HG03432 (cell line): ENCODE results near the gene GALR3.

Experiments used
- ATAC-seq: cut with Tn5 transposase; IDR thresholded peaks from one replicate; pipeline ENCODE4 v1.9.1; 2021; ENCODE audit warnings: mild to moderate bottlenecking, moderate library complexity; ENCODE audit not compliant: unreplicated experiment

Gene GALR3

DNA sequence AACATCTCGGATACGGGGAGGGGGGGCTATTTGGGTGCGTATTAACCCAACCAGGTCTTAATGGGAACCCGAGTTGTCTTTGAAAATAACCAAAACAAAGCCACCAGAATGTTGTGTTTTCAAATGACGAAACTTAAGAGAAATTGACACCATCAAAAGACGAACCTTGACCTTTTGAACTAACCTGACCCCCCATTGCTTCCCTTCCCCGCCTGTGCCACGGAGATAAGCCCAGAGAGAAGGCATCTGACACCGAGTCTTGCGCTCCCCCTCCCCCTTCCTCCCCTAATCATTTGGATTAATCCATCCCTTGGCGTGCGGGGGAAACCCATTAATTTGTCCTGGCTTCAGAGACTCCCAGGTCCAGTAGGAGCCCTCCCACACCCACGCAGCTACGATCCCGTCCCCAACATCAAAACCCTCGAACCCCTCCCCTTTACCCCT is 20.0 kb upstream of the GALR3 start:
- ATAC-seq = no peak

DNA sequence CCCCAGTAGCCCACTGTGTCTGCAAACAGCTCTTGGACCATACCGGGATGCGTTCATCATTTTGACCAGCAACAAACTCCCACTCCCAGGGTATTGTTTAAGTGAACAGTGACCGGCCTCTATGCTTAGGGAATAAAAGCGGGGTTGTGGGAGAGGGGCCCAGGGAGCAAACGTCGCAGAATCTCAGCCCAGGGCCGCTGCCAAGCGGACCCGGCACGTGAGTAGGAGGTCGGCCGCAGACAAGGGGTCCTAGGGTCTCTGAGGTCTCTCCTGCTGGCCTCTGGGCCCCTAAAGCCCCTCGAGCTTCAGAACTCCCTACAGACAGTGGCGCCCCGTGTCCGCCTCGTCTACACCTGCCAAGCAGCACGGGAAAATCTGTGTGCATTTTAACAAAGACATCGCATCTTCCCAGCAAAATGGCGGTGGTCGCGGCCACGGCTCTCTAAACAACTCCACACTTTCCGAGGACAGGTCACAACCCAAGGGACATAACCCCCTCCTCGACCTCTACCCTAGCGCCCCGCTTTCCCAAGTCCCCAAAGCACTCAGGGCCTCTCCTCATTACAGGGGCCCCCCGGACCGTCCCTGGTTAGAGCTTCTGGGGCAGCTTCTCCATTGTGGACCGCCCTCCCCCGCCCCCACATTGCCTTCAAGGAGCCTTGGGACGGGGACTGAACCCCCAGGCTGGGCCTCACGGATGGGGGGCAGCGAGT is 19.4 kb upstream of the GALR3 start:
- ATAC-seq = no peak

DNA sequence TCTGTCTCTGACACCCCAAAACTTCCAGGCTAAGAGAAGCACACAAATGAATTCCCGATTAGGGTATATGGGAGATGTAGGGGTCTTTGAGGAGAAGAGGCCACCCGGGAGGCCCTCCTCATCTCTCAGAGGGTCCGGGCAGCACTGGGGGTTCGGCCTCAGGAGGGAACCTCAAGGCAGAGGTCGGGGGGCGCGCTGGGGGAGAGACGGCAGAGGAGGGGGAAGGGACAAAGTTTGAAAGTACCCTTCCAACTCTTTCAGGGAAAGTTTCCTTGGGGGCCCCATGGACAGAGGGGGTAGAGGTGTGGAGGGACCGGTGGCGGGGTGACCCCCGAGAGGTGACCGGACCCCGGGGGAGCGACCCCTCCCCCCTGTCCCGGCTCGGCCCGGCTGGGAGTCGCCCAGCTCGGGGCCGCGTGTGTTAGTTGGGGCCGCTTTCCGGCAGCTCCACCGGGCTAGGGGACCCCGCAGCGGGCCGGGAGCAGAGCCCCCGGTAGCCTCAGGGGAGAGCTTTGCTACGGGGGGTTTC is 18.8 kb upstream of the GALR3 start:
- ATAC-seq = no peak

DNA sequence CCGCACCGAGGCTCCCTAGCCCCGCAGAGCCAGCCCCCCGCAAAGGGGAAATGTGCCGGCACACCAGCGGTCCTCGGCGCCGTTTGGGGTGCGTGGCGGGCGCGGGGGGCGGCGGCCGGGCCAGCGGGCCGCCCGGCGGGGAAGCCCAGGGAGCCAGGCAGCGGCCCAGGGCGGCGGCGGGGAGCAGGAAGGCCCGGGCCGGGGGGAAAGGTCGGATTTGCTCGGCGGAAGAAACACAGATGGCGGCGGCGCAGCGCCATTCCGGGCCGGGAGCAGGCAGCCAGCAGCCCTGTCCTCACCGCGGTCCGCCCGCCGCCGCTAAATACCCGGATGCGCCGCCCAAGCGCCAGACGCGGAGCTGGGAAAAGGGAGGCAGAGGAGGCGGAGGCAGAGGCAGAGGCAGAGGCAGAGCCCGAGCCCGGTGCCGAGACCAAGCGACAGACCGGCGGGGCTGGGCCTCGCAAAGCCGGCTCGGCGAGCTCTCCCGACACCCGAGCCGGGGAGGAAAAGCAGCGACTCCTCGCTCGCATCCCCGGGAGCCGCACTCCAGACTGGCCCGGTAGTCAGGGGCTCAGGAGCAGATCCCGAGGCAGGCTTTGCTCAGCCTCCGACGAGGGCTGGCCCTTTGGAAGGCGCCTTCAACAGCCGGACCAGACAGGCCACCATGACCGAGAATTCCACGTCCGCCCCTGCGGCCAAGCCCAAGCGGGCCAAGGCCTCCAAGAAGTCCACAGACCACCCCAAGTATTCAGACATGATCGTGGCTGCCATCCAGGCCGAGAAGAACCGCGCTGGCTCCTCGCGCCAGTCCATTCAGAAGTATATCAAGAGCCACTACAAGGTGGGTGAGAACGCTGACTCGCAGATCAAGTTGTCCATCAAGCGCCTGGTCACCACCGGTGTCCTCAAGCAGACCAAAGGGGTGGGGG is 18.0 kb upstream of the GALR3 start:
- no peak for ATAC-seq

DNA sequence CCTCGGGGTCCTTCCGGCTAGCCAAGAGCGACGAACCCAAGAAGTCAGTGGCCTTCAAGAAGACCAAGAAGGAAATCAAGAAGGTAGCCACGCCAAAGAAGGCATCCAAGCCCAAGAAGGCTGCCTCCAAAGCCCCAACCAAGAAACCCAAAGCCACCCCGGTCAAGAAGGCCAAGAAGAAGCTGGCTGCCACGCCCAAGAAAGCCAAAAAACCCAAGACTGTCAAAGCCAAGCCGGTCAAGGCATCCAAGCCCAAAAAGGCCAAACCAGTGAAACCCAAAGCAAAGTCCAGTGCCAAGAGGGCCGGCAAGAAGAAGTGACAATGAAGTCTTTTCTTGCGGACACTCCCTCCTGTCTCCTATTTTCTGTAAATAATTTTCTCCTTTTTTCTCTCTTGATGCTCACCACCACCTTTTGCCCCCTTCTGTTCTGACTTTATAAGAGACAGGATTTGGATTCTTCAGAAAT is 17.3 kb upstream of the GALR3 start:
- no peak for ATAC-seq

DNA sequence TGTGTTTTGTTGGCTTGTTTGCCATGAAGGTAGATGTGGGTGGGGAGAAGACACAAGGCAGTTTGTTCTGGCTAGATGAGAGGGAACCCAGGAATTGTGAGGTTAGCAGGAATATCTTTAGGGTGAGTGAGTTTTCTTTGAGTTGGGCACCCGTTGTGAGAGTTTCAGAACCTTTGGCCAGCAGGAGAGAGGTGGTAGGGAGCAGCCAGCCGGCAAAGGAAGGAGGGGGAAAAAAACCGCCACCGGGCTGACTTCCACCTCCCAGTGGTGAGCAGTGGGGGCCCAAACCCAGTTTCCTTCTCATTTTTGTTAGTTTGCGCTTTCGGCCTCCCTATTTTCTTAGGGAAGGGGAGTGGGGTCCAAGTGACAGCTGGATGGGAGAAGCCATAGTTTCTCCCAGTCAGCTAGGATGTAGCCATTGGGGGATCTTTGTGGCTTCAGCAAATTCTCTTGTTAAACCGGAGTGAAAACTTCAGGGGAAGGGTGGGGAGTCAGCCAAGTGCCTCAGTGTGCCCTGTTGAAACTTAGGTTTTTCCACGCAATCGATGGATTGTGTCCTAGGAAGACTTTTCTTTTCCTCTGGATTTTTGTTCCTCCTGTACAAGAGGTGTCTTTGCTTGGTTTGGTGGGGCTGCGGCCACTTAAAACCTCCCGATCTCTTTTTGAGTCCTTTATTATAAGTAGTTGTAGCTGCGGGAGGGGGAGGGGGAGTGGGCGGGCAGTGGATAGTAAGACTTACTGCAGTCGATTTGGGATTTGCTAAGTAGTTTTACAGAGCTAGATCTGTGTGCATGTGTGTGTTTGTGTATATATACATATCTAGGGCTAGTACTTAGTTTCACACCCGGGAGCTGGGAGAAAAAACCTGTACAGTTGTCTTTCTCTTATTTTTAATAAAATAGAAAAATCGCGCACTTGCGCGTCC is 16.5 kb upstream of the GALR3 start:
- no peak for ATAC-seq

DNA sequence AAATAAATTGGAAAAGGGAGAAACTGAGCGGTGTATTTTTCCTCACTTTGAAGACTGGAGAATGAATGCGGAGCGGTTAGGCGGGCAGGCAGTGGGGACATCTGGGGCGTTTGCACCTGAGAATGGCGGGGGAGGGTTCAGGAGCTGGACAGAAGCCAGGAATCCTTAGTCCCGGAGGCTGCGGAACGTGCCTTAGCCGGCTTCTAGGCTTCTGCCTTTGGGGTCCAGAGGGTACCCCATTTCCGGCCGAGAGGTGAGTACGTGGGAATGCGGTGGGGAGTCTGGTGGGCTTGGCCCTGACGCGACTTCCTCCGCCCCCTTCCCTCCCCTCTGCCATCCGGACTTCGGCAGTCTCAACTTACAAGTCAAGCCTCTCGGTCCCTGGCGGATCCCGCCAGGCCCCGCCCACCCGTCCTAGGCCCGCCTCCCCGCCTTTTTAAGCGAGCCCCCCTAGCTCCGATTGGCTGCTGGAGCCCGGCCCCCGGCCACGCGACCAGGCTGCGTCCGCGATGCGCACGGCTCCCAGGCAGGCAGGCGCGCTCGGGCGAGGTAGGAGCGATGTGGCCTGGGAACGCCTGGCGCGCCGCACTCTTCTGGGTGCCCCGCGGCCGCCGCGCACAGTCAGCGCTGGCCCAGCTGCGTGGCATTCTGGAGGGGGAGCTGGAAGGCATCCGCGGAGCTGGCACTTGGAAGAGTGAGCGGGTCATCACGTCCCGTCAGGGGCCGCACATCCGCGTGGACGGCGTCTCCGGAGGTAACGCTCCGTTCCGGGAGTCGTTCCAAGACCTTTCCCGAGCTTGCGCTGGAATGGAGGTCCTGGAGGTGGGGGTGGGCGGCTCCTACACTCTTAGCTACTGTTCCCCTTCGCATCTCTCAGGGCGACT is 15.5 kb upstream of the GALR3 start, which contains the start of gene GCAT:
Gene GCAT (plus strand): TSS at position 525 of the 884 bp plus-strand sequence. CDS start 34 bp downstream, at position 559.
- peak; percentile 84 for ATAC-seq

DNA sequence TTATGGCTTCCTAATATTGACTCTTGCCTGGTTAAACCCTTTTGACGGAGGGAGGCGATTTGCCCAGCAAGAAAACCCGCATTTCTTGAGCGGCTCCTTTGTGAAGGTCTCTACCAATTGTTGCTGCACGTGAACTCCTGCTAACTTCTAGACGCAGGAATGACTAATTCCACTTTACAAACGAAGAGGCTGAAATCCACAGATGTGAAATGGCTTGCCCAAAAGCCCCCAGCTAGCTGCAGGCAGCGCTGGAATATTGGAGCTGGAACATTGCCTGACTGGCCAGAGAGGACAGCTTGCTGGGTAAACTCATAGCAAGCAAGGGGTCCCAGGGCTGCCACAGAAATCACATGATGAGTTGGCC is 14.9 kb upstream of the GALR3 start:
- ATAC-seq = no peak

DNA sequence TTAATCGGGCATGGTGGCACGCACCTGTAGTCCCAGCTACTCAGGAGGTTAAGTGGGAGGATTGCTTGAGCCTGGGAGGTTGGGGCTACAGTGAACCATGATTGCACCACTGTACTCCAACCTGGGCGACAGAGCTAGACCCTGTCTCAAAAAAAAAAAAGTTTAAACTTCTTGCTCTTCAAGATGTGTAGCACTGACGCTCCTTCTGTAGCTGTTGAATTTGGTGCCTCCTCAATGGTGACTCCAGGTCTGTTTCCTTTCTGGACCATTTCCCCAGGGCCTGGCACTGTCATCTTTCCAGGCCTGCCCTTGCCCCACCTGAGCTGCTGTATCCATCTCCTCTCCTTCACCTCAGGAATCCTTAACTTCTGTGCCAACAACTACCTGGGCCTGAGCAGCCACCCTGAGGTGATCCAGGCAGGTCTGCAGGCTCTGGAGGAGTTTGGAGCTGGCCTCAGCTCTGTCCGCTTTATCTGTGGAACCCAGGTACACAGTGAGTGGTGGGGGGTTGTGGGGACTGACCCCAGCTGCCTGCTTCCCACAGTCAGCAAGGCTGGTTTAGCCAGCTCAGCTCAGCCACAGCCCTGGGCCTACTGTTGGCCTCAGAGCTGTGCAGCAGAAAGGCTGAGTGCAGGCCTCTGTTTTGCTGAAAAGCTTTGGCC is 13.4 kb upstream of the GALR3 start:
- ATAC-seq = no peak

DNA sequence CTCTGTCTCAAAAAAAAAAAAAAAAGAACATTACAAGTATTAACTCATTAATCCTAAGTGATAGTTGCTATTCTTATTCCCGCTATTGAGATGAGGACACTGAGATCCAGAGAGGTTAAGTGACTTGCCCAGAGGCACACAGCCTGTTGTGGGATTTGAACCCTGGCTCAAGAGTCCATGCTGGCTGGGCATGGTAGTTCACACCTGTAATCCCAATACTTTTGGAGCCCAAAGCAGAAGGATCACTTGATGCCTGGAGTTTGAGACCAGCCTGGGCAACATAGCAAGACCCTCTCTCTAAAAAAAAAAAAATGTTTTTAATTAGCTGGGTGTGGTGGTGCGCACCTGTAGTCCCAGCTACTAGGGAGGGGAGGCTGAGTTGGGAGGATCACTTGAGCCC is 11.3 kb upstream of the GALR3 start:
- no peak for ATAC-seq

DNA sequence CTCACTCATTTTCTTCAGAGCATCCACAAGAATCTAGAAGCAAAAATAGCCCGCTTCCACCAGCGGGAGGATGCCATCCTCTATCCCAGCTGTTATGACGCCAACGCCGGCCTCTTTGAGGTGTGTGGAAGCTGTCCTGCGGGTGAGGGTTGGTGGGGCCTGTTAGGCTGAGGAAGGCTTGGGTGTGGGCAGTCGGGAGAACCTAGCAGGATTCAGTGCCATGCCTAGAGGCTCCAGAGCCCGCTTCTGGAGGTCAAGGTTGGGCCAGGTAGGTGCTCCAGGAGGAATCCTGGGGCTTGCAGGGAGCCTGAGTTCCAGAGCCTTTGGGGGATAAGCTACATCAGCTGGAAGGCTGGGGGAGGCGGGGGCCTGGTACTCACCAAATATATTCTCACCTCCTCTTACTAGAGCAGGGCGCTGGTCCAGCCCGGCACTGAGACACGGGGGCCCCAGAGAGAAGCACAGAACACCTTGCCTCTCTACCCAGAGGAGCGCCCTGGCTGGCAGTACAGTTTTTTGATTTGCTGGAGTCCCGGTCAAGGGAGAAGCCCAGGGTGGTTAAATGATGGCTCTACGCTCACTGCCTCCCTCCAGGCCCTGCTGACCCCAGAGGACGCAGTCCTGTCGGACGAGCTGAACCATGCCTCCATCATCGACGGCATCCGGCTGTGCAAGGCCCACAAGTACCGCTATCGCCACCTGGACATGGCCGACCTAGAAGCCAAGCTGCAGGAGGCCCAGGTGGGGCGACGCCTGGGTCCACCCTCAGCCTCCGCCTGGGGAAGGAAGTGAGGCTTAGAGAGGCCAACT is 10.1 kb upstream of the GALR3 start:
- ATAC-seq = no peak

DNA sequence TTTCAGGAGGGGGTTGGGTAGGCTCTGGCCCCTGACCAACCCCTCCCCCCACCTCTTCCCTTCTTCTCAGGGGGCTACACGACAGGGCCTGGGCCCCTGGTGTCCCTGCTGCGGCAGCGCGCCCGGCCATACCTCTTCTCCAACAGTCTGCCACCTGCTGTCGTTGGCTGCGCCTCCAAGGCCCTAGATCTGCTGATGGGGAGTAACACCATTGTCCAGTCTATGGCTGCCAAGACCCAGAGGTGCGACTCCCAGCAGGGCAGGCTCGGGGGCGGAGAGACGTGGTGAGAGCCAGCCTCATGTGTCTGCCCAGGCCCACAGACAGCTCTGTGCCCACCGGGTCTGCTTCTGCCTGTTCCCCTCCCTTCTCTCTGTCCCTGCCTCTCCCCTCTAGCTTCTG is 7.6 kb upstream of the GALR3 start:
- ATAC-seq = no peak

DNA sequence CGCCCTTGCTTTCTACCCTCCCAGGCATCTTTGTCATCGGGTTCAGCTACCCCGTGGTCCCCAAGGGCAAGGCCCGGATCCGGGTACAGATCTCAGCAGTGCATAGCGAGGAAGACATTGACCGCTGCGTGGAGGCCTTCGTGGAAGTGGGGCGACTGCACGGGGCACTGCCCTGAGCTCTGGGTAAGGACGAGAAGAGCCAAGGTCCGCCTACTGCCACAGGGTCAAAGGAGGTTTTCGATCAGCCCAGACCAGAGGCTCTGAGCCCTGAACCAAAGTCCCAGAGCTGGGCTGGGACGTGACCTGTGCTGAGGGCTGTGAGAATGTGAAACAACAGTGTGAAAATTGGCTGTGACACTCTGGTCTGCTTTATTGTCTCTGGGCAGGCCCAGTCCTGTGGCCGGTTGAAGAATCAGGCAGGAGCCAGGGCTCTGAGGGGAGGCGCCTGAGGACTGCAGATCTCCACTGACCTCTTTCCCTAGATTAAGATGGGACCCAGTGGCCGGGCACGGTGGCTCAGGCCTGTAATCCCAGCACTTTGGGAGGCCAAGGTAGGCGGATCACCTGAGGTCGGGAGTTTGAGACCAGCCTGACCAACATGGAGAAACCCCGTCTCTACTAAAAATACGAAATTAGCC is 6.5 kb upstream of the GALR3 start:
- ATAC-seq = no peak

DNA sequence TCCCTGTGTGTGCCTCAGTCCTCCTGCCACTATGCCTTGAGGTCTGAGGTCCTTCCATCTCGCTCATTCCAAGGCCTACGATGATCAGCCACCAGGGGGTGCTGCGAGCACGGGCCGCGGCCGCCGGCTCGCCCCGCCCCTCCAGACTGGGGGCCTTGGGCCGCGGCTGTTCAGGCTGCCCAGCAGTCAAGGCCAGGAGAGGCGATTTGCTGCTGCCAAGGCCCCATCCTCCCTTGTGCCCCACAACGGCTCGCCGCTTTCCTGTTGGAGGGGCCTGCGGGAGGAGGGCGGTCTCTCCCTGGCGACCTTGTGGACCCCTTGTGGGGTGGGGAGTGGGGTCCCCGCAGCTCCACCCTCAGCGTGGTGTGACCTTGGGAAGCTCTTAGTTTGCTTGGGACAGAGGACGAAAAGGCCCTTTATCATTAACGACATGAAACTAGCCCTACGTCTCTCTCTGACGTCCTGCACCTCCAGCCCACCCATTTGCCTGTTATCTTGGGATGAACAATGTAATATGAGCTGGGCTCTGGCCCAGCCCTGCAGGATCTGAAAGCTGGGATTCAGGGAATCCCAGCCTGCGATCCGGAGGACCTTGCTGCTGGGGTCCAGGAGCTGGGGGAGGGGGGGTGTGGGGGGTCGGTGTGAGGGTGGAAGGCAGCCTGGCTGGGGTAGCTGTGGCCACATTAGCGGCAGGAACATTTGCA is 5.3 kb upstream of the GALR3 start:
- ATAC-seq = peak; percentile 60

DNA sequence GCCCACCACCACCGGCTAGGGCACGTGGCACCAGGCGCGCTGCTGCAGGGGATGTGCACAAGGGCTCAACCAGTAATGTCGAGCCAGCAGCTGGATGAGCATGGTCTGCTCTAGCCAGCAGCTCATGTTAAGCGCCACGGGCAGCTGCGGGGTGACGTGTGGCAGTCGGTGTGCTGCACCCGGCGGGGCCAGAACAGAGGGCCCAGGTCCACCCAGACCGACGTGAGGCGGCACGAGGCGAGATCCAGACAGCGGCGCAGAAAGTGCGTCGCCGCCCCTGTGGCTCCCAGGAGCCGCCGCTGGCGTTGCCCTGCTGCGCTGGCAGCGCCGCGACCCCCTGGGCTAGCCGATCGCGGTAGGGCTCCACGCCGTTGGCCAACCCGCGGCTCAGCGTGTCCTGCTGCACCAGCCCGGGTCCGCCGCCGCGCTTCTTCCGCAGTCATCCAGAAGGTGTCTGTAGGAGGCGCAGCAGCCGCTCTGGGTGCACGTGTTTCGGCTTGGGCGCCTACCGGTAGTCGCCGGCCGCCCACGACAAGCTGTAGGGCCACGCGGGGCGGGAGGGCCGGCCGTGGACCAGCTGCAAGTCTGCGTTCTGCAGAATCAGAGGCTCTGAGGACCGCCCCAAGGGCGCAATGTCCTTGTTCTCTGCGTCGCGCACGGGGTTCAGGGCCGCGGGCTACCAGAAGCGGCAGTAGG is 4.6 kb upstream of the GALR3 start:
- peak; percentile 52 for ATAC-seq

DNA sequence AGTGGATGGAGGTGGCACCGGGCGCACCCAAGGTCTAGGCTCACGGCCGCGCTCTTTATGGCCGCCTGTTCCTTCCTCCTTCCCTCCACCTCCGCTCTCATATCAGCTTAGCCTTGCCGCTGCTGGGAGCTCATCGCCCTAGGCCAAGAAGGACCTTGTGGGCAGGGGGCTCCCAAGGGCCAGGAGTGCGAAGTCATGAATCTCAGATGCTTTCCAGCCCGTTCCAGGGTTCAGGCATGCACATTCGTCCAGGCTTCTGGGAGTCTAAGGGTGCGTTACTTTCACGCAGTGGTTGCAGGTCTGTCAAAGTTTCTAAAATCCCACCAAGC is 4.1 kb upstream of the GALR3 start:
- ATAC-seq = no peak

DNA sequence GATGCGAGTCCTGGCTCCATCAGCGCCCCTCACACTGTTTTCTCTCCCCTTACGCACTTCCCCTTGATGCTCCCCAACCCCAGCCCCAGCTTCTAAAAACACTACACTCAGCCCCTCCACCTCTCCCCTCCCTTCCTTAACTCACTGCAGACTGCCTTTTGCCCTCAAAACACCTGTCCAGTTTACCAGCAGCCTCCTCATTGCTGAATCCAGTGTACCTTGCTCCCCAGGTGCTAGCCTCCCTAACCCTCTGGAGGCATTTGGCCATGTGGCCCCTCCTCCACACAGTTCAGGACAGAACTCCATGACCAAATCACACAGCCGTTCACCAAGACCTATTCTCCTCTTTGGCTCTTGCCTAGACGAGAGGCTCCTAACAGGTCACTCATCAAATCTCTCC is 2.8 kb upstream of the GALR3 start:
- ATAC-seq = no peak
